Fibroblast of mammary gland (primary cell): ENCODE data around the gene MT1E.
"Not testable (repeated sequence)": the region's sequence is repeated elsewhere in the genome, so short reads cannot be mapped to it uniquely, and the experiment has no call there.

Source experiments
- DNase-seq: peaks from one replicate; pipeline ENCODE4 v3.0.0-alpha.2; 2010; ENCODE audit warnings: low read depth
- H3K4me3 ChIP-seq: 2 replicates; pipeline ENCODE4 v1.5.1; 2011; ENCODE audit warnings: low read depth, mild to moderate bottlenecking, low read length, moderate library complexity; ENCODE audit not compliant: control insufficient read depth
- TF ChIP-seq, protein P1 (sequence below): conservative IDR thresholded peaks from 2 replicates; pipeline ENCODE4 v1.5.1; 2011; ENCODE audit warnings: low read depth, low read length, inconsistent platforms; ENCODE audit not compliant: control insufficient read depth, insufficient read depth

MT1E gene

DNA sequence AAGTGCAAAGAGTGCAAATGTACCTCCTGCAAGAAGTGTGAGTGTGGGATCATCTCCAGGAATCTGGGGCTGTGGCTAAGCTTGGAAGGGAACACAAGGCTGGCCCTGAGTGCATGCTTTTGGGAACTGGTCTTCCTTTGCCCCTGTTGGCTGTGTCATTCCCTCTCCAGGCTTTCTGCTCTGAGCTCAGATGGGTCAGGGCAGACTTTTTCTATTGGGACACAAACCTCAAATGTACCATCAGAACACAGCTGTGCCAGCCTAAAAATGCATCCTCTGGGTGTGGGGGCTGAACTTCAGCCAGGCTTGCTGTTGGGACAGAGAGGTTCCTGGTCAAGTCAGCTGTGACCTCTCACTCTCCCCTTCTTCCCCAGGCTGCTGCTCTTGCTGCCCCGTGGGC is 27.0 kb downstream of the MT1E start:
- H3K4me3 ChIP-seq, result no peak overlapping the region
- no peak for DNase-seq
- TF ChIP-seq, protein P1, sequence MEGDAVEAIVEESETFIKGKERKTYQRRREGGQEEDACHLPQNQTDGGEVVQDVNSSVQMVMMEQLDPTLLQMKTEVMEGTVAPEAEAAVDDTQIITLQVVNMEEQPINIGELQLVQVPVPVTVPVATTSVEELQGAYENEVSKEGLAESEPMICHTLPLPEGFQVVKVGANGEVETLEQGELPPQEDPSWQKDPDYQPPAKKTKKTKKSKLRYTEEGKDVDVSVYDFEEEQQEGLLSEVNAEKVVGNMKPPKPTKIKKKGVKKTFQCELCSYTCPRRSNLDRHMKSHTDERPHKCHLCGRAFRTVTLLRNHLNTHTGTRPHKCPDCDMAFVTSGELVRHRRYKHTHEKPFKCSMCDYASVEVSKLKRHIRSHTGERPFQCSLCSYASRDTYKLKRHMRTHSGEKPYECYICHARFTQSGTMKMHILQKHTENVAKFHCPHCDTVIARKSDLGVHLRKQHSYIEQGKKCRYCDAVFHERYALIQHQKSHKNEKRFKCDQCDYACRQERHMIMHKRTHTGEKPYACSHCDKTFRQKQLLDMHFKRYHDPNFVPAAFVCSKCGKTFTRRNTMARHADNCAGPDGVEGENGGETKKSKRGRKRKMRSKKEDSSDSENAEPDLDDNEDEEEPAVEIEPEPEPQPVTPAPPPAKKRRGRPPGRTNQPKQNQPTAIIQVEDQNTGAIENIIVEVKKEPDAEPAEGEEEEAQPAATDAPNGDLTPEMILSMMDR, result no peak

DNA sequence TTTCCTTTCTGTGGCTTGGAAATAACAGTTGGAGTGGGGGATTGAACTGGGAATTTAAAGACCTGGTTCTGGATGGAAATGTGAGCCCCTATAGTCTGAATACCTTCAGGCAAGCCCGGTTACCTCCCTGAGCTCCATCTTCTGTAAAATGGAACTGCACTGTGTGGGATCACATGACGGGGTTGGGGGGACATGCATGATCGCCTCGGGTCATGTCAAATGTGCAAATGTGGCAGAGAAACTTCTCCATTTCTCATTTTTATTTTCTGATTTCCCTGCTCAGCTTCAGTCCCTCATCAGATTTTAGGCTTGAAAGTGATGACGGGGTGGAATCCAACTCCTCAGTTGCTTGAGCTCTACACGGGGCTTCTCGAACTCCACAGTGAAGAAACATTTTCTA is 27.6 kb downstream of the MT1E start:
- H3K4me3 ChIP-seq, result no peak overlapping the region
- TF ChIP-seq, protein P1, result no peak
- no peak for DNase-seq

DNA sequence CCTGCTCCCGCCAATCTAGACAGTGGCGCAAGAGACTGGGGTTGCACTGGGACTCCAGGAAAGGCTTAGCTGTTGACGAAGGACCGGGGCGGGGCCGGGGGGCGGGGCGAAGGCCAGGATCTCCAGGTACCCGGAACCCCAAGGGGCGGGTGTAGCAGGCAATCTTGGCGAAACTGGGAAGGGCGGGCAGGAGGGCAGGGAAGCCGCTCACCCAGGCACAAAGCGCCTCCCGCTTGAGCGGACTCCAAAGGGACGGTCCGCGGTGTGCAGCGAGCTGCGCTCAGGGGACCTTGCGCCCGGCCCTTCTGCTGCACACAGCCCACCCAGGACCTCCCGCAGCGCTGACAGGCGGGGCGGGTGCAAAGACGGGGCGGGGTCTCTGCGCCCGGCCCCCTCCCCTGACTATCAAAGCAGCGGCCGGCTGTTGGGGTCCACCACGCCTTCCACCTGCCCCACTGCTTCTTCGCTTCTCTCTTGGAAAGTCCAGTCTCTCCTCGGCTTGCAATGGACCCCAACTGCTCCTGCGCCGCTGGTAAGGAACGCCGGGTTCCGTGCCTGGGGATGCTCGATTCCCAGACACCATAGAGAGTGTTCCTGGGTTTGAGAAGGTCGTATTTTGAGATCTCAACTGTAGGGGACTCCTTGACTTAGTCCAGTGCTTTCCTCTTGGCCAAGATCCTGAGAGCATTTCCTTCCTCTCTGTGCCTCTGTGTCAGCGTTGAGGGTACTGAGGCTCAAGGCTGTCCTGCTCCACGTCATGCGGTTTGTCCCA is 32.2 kb downstream of the MT1E start, which contains the start of gene MT1F:
Gene MT1F (plus strand): TSS at position 405 of the 772 bp plus-strand sequence. CDS start 100 bp downstream, at position 505.
- peak; percentile 45 for DNase-seq

GRCh38 chr16:56658327-56658875 is 32.8 kb downstream of the MT1E start:
- no peak for DNase-seq
- no peak overlapping the region for H3K4me3 ChIP-seq
- TF ChIP-seq, protein P1, result no peak

More for the DNA sequence above, 32.2 kb downstream of the MT1E start, which contains the start of gene MT1F:
- TF ChIP-seq, protein P1, result no peak
- peak within 1 kb of the TSS; percentile 30 for H3K4me3 ChIP-seq

DNA sequence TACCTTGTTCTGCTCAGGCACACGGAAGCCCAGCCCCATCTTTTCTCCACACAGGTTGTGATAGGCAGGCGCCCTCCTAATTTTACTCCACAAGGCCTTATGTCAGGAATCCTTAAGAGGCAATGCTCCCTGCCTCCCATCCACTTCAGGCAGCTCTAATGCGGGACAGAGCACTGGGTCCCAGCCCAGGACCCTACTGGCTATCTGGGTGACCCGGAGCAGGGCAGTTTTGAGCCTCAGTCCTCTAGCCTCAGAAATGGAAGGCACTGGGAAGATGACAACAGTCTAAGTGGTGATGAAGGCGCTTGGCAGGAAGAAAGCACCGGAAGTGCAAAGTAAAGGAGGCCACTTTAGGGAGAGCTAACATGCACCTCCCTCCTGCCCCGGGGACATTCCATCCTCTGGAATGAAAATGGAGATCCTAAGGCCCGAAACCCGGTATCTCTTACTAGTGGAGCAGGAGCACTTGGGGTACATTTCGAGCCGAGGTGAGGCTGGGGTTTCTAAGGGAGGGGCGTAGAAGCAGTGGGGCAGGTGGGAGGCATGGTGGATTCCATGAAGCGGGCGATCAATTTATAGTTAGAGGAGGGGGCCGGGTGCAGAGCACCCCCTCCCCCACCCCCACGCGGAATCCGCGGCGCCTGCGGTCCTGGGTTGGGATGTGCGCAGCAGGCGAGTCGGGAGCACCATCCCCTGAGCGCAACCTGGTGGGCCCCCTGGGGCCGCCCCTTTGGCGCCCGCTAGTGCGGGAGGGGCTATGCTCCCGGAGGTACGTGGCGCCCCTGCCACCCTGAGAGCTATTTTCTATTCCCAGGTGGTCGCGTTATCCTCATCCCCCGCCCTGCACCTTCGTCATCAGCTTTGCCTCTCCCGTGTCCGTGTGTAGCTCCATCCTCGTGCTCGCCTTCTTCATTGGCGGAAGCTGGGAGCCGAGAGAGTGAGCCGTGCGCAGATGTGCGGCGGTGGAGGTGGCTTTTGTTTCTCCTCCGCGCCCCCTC is 37.1 kb downstream of the MT1E start:
- no peak for DNase-seq
- TF ChIP-seq, protein P1, result no peak
- no peak overlapping the region for H3K4me3 ChIP-seq

GRCh38 chr16:56664506-56664905 is 38.9 kb downstream of the MT1E start:
- TF ChIP-seq, protein P1, result no peak
- no peak overlapping the region for H3K4me3 ChIP-seq
- DNase-seq, result no peak

- not testable (repeated sequence) for DNase-seq, H3K4me3 ChIP-seq
Measured at GRCh38 chr16:56665286-56666261, 40.0 kb downstream of the MT1E start.
